VCaP (cell line): ENCODE measurements around the gene PIEZO2.

Source experiments
- H3K27ac ChIP-seq: fragments of 450-650 bp; 2 replicates; pipeline ENCODE4 v1.5.1; 2017
- CTCF ChIP-seq: fragments of 450-650 bp; conservative IDR thresholded peaks from 2 replicates; pipeline ENCODE4 v1.5.1; 2017; ENCODE audit warnings: mild to moderate bottlenecking, moderate library complexity

Gene PIEZO2

GRCh38 chr18:11035814-11036495, 113.4 kb downstream of the PIEZO2 start:
- TF ChIP-seq CTCF: no peak
- no peak overlapping the region for H3K27ac ChIP-seq

GRCh38 chr18:11035376-11035775, 114.0 kb downstream of the PIEZO2 start:
- no peak for TF ChIP-seq CTCF
- no peak overlapping the region for H3K27ac ChIP-seq

GRCh38 chr18:11034884-11035283, 114.5 kb downstream of the PIEZO2 start:
- TF ChIP-seq CTCF: no peak
- no peak overlapping the region for H3K27ac ChIP-seq

GRCh38 chr18:11033503-11033902, 115.9 kb downstream of the PIEZO2 start:
- H3K27ac ChIP-seq: no peak overlapping the region
- no peak for TF ChIP-seq CTCF

GRCh38 chr18:11031966-11032365, 117.4 kb downstream of the PIEZO2 start:
- TF ChIP-seq CTCF: no peak
- no peak overlapping the region for H3K27ac ChIP-seq

- H3K27ac ChIP-seq: no peak overlapping the region
- TF ChIP-seq CTCF: no peak
Measured at GRCh38 chr18:11029021-11029420, 120.3 kb downstream of the PIEZO2 start.

- TF ChIP-seq CTCF: no peak
- no peak overlapping the region for H3K27ac ChIP-seq
Measured at GRCh38 chr18:11027862-11028261, 121.5 kb downstream of the PIEZO2 start.
